Mammary epithelial cell (primary cell): ENCODE data around the gene BMPR1A.

Experiments
- CTCF ChIP-seq, 2 donors: IDR thresholded peaks in 1 of 2; conservative IDR thresholded peaks in 1 of 2; 2 replicates each; pipeline ENCODE4 v1.5.1; 2011 to 2012; ENCODE audit warnings: inconsistent platforms in 2 of 2, low read length in 2 of 2, mild to moderate bottlenecking in 2 of 2, control low read depth in 1 of 2, low read depth in 1 of 2; ENCODE audit not compliant: insufficient read depth in 1 of 2; ENCODE audit errors: extremely low read depth in 1 of 2
- EZH2 ChIP-seq: IDR thresholded peaks from 2 replicates; pipeline ENCODE4 v1.6.1; 2012; ENCODE audit warnings: low read length, inconsistent platforms, borderline replicate concordance

GRCh38 chr10:86830043-86830591 lies 73.7 kb downstream of the BMPR1A start:
- no peak for TF ChIP-seq CTCF (conservative IDR thresholded peaks at IDR 0.05 in 1 of 2, IDR thresholded peaks at IDR 0.05 in 1 of 2; ENCODE audit: extremely low read depth in 1 of 2, insufficient read depth in 1 of 2, low read depth in 1 of 2, low read length in 2 of 2)
- no peak for TF ChIP-seq EZH2
